AG04449 (cell line): Measurements from ENCODE around the gene DCK.

Source experiments
- CTCF ChIA-PET: fragments of 350-600 bp; formaldehyde crosslinking; extraction: SDS; loops from one replicate; lab custom pipeline; 2021; ENCODE audit warnings: antibody characterized with exemption; lab: Yijun Ruan, JAX
- POLR2A ChIA-PET: fragments of 400-600, 350-600 bp; formaldehyde crosslinking; extraction: SDS; loops from one replicate; lab custom pipeline; 2020; ENCODE audit warnings: antibody characterized with exemption, inconsistent platforms; lab: Yijun Ruan, JAX
- DNase-seq: peaks from one replicate; pipeline ENCODE4 v3.0.0-alpha.2; 2010; ENCODE audit warnings: low read depth, low spot score
- H3K4me3 ChIP-seq: 2 replicates; pipeline ENCODE4 v1.5.1; 2011; ENCODE audit warnings: low read depth, mild to moderate bottlenecking, control low read depth, low read length
- CTCF ChIP-seq: IDR thresholded peaks from one replicate; pipeline ENCODE4 v1.5.1; 2011; ENCODE audit warnings: mild to moderate bottlenecking, moderate library complexity, low read length, control low read depth, inconsistent platforms; ENCODE audit not compliant: insufficient read depth; ENCODE audit errors: missing control alignments

DCK gene

GRCh38 chr4:71074452-71075299, 81.2 kb downstream of the DCK start:
- TF ChIP-seq CTCF, result no peak
- DNase-seq, result no peak
- ChIA-PET POLR2A (no interaction called here), CTCF (no interaction called here)
- H3K4me3 ChIP-seq, result no peak overlapping the region
